Stimulated activated CD4-positive, alpha-beta T cell treated with anti-CD3 and anti-CD28 coated beads, TNF-alpha, amount 100 ng/mL, for 48 hours (primary cell): ENCODE results near the gene TNFRSF19.
A peak's percentile ranks its signal among the peaks of the same experiment; 100 is the strongest.

Experiments used
- DNase-seq, 3 donors: peaks; one replicate each; pipeline ENCODE4 v3.0.0-alpha.2; 2020; ENCODE audit warnings: low read depth in 3 of 3

Gene TNFRSF19

GRCh38 chr13:23684647-23685046, 114.4 kb downstream of the TNFRSF19 start:
- DNase-seq, result no peak

DNA sequence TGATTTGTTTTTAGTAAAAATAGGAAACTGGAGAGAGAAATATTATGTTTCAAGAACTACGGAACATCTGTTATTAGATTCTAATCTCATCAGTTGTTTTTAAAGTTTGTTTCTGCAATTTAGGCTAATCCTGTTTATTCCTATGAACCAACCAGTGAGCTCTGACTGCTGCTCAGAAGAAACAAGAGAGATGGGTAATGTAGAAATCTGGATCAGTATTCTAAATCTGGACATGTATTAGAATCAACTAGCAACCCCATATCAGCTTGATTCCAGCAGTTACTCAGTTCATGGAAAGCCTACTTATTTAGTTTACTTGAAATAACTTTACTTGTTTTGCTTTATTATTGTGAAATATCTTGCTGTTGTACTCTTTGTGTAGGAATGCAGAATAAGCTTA, 115.2 kb downstream of the TNFRSF19 start:
- DNase-seq, result no peak

DNA sequence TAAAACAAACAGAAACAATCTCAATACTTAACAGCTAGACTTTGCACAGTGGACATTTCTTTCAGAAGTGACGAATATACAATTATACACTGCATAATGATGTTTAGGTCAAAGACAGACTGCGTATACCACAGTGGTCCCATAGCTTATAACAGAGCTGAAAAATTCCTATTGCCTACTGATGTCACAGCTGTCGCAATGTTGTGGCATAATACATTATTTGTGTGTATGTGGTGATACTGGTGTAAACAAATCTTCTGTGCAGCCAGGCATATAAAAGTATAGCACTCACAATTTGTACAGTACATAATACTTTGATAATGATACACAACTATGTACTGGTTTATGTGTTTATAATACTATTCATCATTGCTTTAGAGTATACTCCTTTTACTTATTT, 116.7 kb downstream of the TNFRSF19 start:
- no peak for DNase-seq

DNA sequence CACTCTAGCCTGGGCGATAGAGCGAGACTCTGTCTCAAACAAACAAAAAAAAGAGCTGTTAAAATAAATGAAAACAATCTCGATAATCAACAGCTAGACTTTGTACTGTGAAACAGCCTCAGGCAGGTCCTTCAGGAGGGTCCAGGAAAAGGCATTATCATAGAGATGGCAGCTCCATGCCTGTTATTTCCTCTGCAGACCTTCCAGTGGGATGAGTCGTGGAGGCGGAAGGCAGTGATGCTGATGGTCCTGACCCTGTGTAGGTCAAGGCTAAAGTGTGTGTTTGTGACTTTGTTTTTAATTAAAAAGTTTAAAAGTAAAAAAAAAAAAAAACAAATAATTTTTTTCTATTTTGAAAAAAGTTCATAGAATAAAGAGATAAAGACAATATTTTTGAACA, 117.4 kb downstream of the TNFRSF19 start:
- no peak for DNase-seq

DNA sequence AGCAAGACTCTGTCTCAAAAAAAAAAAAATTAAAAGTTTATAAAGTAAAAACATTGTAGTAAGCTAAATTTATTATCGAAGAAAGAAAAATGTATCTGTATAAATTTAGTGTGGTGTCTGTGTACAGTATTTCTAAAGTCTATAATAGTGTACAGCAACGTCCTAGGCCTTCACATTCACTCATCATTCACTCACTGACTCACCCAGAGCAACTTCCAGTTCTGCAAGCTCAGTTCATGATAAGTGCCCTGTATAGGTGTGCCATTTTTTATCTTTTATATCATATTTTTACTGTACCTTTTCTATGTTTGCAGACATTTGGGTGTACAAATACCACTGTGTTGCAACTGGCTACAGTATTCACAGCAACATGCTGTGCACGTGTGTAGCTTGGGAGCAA, 118.1 kb downstream of the TNFRSF19 start:
- no peak for DNase-seq

GRCh38 chr13:23690668-23691067, 120.5 kb downstream of the TNFRSF19 start:
- no peak for DNase-seq

DNA sequence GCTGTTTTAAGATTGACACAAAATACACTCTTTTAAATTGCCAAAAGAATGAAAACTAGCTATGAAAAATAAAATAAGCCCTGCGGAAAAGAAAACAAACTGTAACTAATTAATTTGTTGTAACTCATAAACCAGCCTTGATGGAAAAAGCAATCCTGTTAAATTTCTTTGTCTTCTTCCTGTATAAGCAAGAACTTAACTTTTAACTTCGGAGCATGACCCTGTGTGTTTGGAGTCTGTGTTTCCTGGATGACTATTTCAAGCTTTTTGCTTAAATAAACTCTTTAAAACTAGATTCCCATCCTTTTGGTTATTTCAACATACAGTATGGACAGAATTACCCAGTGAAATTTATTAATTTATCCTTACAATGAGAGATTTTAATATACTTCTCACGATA, 122.6 kb downstream of the TNFRSF19 start:
- DNase-seq, result no peak

- no peak for DNase-seq
Measured at GRCh38 chr13:23695196-23695595, 125.0 kb downstream of the TNFRSF19 start.

DNA sequence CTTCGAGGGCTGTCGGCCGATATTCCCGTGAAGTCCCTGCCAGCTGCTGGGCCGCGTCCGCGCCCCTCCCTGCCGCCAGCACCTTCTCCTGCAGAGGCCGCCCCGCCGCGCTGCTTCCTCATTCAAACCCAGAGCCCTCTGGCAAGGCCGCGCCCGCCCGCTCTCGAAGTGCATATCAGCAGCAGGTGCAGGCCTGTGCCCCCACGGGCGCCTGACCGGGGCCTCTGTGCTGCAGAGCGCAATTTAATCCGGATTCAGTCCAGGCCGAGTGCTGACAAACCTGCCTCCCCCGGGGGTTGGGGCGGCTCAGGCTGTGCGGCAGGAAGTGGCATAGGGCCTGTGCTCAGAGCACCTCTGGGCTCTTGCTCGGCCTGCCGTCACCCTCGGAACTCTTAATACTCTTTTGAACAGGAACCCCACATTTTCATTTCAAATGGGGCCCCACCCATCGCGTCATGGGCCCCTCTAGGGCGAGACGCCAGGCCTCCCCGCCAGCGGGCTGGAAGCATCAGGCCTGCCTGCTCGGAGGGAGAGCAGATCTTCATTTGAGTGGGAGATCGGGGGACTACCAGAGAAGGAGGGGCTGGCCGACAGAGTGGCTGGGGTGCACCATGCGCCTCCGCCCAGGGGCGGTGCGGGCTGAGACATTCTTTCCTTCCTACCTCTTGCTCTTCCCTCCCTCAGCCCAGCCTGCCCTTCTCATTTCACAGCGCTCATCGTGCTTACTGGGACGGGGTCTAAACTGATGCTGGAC, 125.7 kb downstream of the TNFRSF19 start:
- peak; percentile 6 to 31 (median 25) for DNase-seq

GRCh38 chr13:23696610-23697009, 126.4 kb downstream of the TNFRSF19 start:
- DNase-seq, result no peak

GRCh38 chr13:23697772-23698313, 127.6 kb downstream of the TNFRSF19 start:
- no peak for DNase-seq

GRCh38 chr13:23699271-23699670, 129.1 kb downstream of the TNFRSF19 start:
- no peak for DNase-seq

- no peak for DNase-seq
Measured at GRCh38 chr13:23701186-23701585, 131.0 kb downstream of the TNFRSF19 start.

GRCh38 chr13:23701636-23702035, 131.4 kb downstream of the TNFRSF19 start:
- no peak for DNase-seq

DNA sequence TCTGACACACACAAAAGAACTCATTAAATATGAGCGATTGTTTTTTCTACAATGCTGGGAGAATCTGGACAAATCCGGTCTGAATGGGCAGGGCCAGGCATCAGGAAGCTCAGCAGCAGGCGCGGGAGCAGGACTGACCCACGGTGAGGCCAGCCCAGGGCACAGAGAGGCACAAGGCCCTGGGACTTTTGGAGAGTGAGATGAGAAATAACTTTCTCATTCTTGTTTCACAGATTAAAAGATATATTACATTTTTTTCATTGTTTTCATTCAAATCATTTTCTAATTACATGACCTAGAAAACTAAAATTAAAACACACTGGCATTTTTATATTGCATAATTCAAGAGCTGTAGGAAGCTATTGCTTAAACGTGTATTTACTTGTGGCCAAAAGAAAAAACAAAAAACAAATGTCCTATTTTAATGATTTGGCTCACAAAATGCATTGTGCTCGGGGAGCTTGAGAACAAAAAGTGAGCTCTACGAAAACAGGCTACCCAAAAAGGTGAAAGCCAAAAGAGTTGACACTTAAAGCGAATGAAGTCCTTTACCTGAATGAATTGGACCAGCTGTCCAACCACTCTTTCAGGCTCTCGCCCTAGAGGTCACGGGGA, 133.1 kb downstream of the TNFRSF19 start:
- DNase-seq, result no peak

- no peak for DNase-seq
Measured at GRCh38 chr13:23705583-23705982, 135.4 kb downstream of the TNFRSF19 start.

- no peak for DNase-seq
Measured at GRCh38 chr13:23707674-23708073, 137.5 kb downstream of the TNFRSF19 start.

DNA sequence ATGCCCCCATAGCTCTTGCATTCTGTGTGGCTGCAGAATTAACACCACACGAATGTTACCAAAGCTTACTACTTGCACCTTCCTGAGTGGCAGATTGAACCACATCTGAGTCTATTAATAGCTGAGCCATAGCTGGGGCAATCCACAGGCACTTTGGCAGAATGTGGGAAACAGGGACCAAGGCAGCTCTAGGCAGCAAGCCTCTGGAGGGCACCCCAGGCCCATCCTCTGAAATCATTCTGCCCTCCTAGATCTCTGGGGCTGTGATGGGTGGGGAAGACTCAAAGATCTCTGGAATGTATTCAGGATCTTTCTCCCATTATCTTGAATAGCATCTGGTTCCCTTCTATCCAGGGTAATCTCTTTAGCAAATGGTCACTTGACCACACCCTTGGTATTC, 139.3 kb downstream of the TNFRSF19 start:
- no peak for DNase-seq

DNA sequence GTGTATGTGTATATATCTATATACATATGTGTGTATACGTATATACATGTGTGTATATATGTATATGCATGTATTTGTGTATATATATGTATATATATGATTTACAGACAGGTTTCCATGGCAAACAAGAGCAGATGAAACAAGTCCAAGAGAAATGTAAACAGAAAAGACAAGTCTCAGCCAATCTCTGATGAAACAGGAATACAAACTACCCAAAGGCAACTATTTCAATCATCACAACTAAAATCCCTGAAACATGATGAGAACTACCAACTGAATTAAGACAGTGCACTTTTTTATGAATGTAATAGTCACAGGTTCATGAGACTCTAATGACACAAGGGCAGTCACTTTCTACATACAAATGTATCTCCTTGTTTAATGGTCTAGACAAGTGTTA, 140.2 kb downstream of the TNFRSF19 start:
- DNase-seq, result no peak

DNA sequence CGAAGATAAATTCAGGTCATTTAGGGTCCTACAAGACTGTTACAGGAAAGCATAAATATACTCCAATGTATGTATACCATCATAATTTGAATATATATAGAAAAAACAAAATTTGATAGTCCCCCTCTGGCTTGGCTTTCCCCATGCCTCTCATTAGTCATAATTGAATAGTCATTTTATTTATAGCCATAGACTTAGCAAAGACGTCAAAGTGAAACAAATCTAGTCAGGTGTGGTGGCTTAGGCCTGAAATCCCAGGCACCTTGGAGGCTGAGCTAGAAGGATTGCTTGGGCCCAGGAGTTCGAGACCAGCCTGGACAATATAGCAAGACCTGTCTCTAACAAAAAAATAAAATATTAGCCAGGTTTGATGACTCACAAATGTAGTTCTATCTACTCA, 141.1 kb downstream of the TNFRSF19 start:
- no peak for DNase-seq

DNA sequence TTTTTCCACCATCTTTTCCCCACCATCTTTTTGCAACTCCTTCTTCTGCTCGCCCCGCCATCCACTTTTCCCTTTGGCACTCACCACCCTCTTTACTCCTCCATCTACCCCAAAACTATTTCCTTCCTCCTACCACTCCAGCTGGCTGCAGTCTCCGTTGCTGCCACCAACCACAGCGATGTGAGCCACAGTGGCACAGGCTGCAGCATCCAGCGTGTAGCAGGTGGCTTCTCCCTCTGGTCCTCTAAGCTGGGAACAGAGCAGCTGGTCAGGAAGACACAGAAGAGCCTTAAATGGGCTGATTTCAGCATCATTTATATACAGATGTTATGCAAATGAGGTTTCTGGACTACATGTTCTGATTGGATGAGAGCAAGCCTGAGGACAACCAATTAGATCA, 144.5 kb downstream of the TNFRSF19 start:
- DNase-seq, result no peak

DNA sequence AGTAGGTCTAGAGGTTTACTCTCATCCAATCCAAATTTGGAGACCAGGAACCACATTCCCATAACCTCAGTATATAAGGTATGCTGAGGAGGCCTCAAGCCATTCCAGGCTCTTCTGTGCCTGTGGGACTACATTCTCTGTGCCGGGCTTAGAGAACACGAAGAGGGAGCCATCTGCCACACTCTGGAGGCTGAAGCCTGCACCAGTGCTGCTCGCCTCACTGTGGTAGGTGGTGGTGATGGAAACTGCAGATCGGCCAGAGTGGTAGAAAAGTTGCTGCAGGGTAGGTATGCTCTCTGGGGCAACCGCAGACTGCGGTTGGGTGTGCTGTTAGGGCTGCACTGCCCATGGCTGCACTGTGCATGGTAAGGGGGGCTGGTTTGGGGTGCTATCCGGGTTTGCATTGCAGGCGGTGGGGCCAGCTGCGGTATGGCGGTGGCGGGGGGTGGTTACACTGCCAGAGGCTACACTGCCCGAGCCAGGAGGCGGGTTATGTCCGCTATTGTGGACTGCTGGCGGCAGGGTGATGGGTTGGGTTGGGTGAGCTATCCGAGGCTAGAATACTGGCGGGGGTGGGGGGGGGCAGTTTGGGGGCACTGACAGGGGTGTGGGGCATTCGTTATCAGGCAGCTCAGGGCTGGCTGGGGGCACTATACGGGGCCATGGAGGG, 145.0 kb downstream of the TNFRSF19 start:
- DNase-seq, result no peak

DNA sequence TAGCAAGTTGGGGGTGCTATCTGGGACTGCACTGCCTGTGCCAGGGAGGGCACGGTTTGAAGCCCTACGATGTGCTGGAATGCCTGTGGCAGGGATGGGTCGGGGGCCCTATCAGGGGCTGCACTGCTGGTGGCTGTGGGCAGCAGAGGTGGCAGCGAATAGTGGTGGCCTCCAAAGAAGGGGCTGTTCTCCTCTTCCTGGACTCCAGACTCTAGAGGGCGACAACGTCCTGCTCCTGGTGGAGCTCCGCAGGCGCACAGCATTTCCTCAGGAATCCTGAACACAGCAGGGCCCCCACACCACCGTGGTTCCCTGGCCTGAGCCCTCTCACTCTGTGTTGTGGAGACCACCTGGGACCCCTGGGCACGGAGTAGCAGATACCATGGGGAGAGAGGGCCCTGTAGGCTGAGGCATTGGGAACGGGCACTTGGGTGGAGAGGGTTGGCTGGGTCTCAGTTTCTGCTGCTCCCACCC, 145.6 kb downstream of the TNFRSF19 start:
- DNase-seq, result no peak
